Activated T-cell treated with anti-CD3 and anti-CD28 coated beads, Interleukin-2, amount 50 U/mL, for 48 hours (primary cell): ENCODE results near the gene RNF208.

Experiments used
- DNase-seq, 2 experiments: peaks; one replicate each; pipeline ENCODE4 v3.0.0-alpha.2; 2020

The RNF208 gene

GRCh38 chr9:137189297-137190295 is 32.4 kb downstream of the RNF208 start:
- DNase-seq = no peak

GRCh38 chr9:137188490-137189296 is 33.3 kb downstream of the RNF208 start, which contains the start of the genes ANAPC2 and SSNA1:
TSS of gene ANAPC2 (minus strand) at chr9:137188560. CDS start at chr9:137188532, 28 bp downstream.
TSS of gene SSNA1 (plus strand) at chr9:137188676. CDS start at chr9:137188727, 51 bp downstream.
- peak; percentile 97 for DNase-seq

GRCh38 chr9:137188086-137188489 is 34.0 kb downstream of the RNF208 start:
- no peak for DNase-seq

GRCh38 chr9:137187386-137187785 is 34.7 kb downstream of the RNF208 start:
- no peak for DNase-seq

GRCh38 chr9:137186385-137186784 is 35.7 kb downstream of the RNF208 start:
- no peak for DNase-seq

GRCh38 chr9:137185921-137186320 is 36.1 kb downstream of the RNF208 start:
- DNase-seq = no peak

- DNase-seq = no peak
Observed at GRCh38 chr9:137184881-137185660, 37.0 kb downstream of the RNF208 start.

- no peak for DNase-seq
Observed at GRCh38 chr9:137183980-137184595, 38.0 kb downstream of the RNF208 start.

- DNase-seq = no peak
Observed at GRCh38 chr9:137182836-137183235, 39.2 kb downstream of the RNF208 start.

- no peak for DNase-seq
Observed at GRCh38 chr9:137181680-137182079, 40.4 kb downstream of the RNF208 start.

GRCh38 chr9:137180491-137180890 is 41.5 kb downstream of the RNF208 start:
- no peak for DNase-seq

GRCh38 chr9:137179761-137180160 is 42.3 kb downstream of the RNF208 start:
- DNase-seq = no peak

GRCh38 chr9:137178939-137179630 is 43.0 kb downstream of the RNF208 start:
- no peak for DNase-seq

- no peak for DNase-seq
Observed at GRCh38 chr9:137178201-137178938, 43.7 kb downstream of the RNF208 start.

GRCh38 chr9:137176302-137177182 is 45.5 kb downstream of the RNF208 start:
- DNase-seq = peak; percentile 38 to 46

- DNase-seq = peak in 1 of 2 experiments; percentile 39
Observed at GRCh38 chr9:137175345-137175961, 46.6 kb downstream of the RNF208 start.

- peak in 1 of 2 experiments; percentile 47 for DNase-seq
Observed at GRCh38 chr9:137174722-137175293, 47.2 kb downstream of the RNF208 start.

- DNase-seq = no peak
Observed at GRCh38 chr9:137173796-137174664, 48.0 kb downstream of the RNF208 start.
